NAMALWA (cell line): ENCODE measurements around the gene VILL.
A peak's percentile ranks its signal among the peaks of the same experiment; 100 is the strongest.

Source experiments
- DNase-seq: peaks from one replicate; pipeline ENCODE4 v3.0.0-alpha.2; 2015; ENCODE audit warnings: low spot score

The VILL gene

DNA sequence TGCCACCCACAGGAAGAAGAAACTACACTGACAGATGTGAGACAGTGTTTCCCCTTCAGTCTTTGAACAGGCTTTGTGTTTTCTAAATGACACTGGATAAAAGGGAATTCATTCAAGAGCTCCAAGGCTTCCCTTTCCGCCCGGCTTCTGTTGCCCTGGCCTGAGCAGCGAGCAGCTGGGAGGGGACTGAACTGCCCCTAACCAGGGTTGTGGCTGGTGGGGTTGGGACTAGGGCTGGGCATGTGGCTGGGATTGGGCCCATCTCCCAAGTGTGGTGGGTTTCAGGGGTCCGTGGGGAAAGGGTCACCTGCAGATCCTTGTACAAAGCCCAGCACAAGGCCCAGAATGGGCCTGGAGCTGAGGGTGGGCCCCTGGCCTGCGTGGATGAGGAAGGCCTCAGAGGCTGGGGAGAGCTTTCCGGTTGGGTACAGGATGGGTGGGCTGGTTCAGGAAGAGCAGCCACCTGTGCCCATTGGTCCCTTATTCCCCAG, 10.4 kb downstream of the VILL start:
- DNase-seq, result no peak

GRCh38 chr3:38001456-38002081, 11.0 kb downstream of the VILL start:
- DNase-seq, result peak; percentile 30

DNA sequence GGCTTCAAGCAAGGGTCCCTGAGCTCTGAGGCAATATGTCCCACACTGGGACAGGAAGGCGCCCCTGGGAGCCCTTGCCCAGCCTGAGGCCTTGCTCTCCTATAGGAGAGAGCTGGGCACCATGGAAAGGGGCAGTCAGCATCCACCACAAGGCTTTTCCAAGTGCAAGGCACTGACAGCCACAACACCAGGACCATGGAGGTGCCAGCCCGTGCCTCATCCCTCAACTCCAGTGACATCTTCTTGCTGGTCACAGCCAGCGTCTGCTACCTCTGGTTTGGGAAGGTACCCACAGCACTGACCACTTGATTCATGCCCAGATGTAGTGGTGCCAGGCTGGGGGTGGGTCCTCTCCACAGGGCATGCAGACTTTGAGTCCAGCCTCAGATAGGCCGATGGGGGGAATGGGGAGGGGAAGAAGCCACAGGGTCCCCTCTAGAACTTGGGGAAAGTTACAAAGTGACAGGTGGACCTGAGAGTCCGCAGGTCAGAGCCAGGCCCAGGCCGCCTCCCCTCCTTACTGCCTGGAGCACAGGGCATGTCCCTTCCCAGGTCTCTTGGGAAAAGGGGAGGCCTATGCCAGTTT, 11.8 kb downstream of the VILL start:
- no peak for DNase-seq

GRCh38 chr3:38002940-38003339, 12.4 kb downstream of the VILL start:
- DNase-seq, result no peak

DNA sequence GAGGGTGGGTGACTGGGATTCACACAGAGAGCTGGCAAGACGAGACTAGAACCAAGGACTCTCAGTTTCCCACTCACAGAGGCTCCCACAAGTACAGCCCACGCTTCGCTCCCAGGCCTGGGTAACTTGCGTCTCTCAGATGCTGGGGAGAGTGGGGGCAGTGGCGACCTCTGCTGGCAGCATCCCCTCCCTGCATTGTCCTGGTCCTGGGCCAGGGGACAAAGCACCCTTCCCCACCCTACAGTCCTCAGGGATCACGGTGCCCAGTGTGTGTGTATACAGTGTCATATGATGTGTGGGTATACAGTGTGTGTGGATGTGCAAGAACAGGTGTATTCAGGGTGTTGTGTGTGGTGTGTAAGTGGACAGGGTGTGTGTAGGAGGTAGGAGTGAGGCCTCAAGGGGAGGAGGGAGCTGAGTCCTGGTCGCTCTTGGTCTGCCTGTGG, 12.8 kb downstream of the VILL start:
- DNase-seq, result peak; percentile 30

DNA sequence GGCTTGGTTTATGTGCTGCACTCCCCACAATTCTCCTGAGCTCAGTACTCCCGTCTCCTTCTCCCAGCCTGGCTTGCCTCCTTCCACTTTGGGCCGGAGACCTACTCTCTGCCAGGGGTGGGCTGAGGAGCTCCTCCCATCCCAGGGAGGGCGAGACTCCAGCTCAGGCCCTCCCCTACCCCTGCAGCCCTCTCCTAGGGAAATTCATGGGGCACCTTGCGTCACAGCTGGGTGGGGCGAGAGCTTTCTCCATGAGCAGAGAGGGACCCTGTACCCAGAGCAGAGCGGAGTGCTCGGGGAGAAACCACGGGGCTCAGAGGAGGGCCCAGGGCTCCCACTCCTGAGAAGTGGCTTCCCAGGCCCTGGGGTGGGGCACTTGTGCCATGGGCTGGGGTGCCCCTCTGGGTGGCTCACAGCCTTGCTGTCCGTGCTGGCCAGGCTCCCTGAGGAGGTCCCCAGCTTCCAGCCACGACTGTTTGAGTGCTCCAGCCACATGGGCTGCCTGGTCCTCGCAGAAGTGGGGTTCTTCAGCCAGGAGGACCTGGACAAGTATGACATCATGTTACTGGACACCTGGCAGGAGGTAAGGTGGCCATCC, 13.3 kb downstream of the VILL start:
- no peak for DNase-seq

DNA sequence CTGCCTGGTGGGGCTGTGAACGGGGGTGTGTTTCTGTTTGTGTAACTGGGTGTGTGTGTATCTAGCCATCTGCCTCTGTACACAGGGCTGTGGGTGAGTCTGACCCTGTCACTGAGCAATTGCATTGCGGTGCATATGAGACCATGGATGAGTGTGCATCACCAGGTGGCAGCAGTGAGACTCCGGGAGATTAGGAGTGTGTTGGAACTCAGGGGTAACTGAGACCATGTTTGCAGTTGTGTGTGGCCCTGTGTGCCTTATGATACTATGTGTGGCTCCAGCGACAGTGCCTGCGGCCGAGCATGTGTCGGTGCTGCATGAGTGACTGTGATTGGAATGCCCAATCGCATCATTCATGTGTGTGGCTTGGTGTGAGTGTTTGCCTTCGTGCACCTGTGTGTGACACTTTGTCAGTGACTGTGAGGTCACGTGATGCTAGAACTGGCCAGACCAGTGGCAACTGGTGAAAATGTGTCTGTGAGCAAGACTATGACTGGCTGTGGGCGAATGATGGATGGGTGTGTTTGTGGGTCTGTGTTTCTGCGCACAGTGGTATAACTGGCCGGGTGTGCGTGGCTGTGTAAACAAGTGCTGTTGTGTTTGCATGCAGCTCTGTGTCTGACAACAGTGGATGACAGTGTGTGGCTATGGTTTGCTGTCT, 14.0 kb downstream of the VILL start:
- DNase-seq, result peak; percentile 84

DNA sequence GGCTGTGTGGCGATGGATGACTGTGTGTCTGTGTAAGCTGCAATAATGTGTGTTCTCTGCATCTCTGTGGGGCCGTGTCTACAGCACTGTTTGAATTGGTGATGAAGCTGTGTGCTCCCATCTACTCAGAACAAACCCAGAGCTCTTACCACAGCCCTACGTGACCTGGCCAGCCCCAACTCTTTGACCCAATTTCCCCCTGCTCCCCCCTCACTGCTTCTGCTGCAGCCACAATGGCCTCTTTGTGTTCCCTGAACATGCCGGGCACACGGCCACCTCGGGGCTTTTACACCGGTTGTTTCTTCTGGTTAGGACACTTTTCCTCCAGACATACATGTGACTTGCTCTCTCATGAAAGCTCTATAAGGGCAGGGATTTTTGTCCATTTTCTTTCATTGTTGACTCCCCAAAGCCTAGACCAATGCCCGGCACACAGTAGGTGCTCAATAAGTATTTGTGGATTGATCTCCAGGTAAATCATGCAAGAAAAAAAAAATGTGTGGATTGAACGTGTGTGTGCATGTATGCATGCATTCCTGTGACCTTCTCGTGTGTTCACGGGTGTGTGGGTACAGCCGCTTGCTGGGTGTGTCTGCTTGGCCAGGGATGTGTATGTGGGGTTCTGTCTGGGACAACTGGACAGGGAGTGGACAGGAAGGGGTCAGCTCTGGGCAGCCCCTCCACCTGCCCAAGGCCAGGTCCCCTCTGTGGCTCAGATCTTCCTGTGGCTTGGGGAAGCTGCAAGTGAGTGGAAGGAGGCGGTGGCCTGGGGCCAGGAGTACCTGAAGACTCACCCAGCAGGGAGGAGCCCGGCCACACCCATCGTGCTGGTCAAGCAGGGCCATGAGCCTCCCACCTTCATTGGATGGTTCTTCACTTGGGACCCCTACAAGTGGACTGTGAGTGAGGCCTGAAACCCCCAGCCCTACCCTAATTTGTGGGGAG, 14.8 kb downstream of the VILL start:
- DNase-seq, result no peak

GRCh38 chr3:38006031-38006430, 15.4 kb downstream of the VILL start:
- DNase-seq, result no peak

GRCh38 chr3:38006445-38006995, 15.9 kb downstream of the VILL start:
- no peak for DNase-seq

- DNase-seq, result no peak
Observed at GRCh38 chr3:38007754-38008090, 17.1 kb downstream of the VILL start.

DNA sequence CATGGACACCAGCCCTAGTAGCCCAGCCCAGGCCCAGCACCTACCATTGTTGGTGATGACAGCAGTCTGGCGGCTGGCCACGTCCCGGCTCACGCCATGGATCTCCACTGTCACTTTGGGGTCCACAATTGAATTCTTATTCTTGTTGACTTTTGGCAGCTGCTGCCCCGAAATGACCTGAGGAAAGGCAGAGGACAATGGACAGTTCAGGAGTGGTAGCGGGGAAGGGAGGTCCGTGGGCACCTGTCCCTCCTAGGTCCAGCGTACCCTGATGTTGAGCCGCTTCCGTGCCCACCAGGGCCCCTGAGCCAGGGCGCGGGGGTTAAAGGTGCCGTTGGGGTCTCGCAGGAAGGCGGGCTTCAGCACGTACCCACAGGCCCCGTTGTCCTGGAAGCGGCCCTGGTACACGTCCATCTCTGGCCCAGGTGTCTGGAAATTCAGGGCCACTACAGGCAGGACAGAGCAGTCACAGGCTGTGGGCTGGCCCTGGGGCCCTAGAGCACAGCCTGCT, 17.7 kb downstream of the VILL start:
- DNase-seq, result no peak

DNA sequence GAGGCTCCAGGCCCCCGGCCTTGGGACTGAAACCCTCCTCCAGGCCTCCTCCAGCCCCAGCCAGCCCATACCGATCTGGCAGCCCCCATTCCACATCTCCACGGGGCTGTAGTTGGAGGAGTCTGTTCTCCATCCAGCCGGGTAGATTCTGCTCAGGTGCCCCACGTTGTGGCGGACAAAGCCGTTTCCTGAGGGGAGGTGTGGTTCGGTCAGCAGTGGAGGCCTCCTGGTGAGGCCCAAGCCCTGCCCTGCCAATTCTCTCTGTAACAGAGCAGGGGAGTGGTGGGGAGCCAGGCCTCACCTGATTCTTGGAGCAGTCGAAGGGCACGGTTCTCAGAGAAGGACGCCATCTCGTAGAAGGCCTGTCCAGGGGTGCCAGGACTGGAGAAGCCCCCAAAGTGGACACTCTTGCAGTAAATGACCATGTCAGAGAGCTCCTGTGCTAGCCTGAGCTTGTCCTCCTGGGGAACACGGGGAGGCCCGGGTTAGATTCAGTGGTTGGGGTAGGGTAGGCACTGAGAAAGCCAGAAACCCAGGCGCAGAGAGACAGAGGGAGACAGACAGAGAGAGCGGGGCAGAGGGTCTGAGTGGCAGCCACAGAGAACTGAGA, 18.5 kb downstream of the VILL start:
- DNase-seq, result no peak

DNA sequence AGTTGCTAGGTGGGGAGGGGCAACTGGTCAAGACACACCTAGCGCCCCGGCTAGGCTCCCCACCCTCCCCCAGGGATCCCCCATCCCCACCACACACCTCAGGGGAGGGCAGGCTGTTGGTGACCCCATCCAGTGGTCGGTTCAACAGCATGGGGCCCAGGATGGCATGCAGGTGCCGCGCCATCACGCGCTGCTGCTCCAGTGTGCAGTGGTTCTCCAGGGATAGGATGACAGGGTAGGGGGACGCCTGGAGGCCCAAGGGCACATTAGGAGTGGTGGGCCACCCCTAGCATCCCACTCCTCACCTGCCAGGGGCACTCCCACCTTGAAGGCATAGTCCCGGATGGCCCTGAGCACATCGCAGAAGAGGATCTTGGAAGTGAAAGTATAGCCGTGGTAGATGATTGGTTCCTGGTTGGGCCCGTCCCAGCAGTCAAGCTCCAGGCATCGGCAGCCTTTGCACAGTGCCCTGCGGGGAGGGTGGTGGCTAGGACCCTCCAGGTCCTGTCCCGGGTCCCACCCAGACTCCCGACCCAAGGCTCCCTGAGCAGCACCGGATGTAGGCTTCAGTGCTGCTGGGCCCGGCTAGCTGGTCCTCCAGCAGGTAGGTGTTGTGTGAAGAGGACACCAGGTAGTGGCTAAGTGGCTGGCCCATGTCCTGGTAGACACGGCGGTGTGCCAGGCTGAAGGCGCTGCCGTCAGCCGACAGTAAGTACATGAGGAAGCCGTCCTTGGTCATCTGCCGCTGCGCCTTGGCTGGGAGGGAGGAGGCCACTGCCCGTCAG, 19.4 kb downstream of the VILL start:
- no peak for DNase-seq

- DNase-seq, result no peak
Observed at GRCh38 chr3:38011111-38011510, 20.5 kb downstream of the VILL start.

DNA sequence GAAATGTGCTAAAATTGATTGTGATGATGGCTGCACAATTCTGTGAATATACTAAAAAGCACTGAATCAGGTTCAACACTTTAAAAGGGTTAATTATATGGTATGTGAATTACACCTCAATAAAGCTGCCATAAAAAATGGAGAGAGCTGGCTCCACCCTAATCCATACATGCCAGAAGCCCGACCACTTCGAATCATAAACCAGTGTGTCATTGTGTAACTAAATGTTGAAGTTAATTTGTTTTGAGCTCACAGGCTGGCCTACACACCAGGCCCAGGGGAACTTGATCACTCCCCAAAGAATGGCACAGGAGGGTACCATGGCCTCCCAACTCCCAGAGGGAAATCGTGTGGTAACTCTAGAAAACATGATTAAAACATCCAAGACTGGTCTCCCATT, 24.9 kb downstream of the VILL start:
- no peak for DNase-seq

- no peak for DNase-seq
Observed at GRCh38 chr3:38015984-38016383, 25.4 kb downstream of the VILL start.

DNA sequence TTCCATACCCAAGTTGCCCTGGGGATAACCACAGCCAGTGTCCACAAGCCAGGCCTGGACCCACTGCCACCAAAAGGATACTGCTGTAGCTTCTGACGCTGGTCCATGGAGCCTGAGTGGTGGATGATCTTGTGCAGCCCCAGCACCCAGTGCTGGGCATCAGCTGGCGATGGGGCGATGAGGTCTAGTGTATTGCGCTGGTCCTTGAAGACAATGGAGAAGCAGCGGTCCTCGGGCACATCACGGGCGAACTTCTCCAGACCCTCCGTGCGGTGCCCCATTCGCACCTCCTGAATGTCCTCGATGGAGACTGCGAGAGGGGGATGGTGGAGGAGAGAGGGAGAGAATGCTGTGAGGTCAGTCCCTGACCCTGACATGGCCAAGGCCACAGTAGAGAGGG, 25.8 kb downstream of the VILL start:
- no peak for DNase-seq

DNA sequence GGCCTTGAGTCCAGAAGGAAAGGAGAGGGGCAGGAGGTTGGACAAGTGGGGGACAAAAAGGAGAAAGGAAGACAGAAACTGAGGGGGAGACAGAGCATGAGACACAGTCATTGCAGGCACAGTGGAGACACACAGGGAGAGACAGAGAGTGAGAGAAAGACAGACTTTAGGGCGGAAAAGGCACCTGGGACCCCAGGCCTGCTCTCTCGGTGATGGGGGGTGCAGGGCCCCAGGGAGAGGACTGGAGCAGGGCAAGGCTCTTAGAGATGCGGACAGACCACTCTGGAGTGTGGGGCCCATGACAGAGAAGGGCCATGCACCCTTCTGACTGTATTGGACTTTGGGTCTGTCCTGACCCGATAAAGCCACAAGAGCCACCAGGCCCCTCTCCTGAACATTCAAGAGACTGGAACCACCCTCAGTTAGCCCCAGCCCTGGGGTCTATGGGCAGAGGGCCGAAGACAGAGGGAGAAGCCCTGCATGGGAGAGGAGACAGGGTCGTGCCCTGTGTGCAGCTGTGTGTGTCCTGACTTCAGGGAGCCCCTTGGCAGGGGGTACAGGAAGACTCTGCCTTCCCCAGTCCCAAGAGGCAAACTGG, 26.4 kb downstream of the VILL start:
- no peak for DNase-seq
